ENCODE results near the gene GSG1. TPM values are rescaled to one million over a fixed set of nuclear protein-coding genes. Genes with fewer than 3 reads are reported as not detected.

GSG1 gene
- polyA plus RNA-seq, 3 donors: not detected

DNA sequence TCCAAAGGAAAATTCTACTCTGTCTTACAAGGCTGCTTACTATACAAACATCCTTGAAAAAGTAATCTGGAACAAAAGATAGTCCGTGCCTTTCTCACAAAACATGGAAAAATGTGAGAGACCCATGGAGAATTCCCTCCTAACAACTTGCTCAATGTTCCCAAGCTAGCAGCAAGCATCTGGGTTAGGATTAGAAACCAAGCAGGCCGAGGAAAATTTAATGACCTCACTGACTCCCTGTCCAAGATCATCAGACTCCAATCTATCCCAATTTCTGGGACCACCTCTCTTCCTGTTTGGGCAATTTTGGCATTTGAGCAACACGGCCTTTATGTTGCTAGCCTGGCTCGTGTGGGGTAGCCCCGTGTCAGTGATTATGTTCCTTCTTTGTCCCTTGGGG is 18.1 kb upstream of the GSG1 start:
- Histone ChIP-seq H3K79me2 (ENCODE audit: insufficient read depth, low read length) (no peaks in the 10 kb centered on the region), H3K27ac (ENCODE audit: low read depth in 1 of 2, low read length in 2 of 2) (no peak overlapping the region), H2AFZ (ENCODE audit: insufficient read depth, low read depth, low read length, poor library complexity, severe bottlenecking) (no peak overlapping the region), H3K9ac (ENCODE audit: insufficient read depth, low read length, poor library complexity, severe bottlenecking) (no peak overlapping the region), H3K4me2 (replicated peaks; ENCODE audit: extremely low read depth, low read length, poor library complexity, severe bottlenecking) (no peak overlapping the region), H3K9me3 (replicated peaks in 1 of 2; ENCODE audit: control insufficient read depth in 1 of 2, insufficient read depth in 1 of 2, low read length in 2 of 2) (no peaks in the 10 kb centered on the region), H3K4me1 (ENCODE audit: control insufficient read depth in 1 of 2, insufficient read depth in 2 of 2, low read length in 2 of 2) (no peaks in the 10 kb centered on the region), H3K27me3 (ENCODE audit: control insufficient read depth in 2 of 2, insufficient read depth in 2 of 2, low read length in 2 of 2) (no peaks in the 10 kb centered on the region), H3K36me3 (replicated peaks in 1 of 2; ENCODE audit: control insufficient read depth in 1 of 2, insufficient read depth in 2 of 2, low read length in 2 of 2) (no peaks in the 10 kb centered on the region), H3K4me3 (replicated peaks in 1 of 3; ENCODE audit: low read depth in 2 of 3, low read length in 3 of 3) (no peak overlapping the region), H4K20me1 (ENCODE audit: insufficient read depth, low read length) (no peaks in the 10 kb centered on the region)
- Mint-ChIP-seq H3K27ac (peak overlapping the region in 1 of 7 donors; percentile 67), H3K9me3 (no peaks in the 10 kb centered on the region), H3K27me3 (ENCODE audit: low read depth in 3 of 3) (peaks cover 0 to 1% (median 0%) of the 10 kb centered on the region in 3 donors), H3K36me3 (no peaks in the 10 kb centered on the region), H3K4me3 (no peak overlapping the region), H3K4me1 (peaks cover 4% of the 10 kb centered on the region)
- 89% methylated on average over 5 of the region's 5 CpGs for WGBS (ENCODE audit: insufficient coverage)
- DNase-seq: no peak
- TF ChIP-seq, protein P1, sequence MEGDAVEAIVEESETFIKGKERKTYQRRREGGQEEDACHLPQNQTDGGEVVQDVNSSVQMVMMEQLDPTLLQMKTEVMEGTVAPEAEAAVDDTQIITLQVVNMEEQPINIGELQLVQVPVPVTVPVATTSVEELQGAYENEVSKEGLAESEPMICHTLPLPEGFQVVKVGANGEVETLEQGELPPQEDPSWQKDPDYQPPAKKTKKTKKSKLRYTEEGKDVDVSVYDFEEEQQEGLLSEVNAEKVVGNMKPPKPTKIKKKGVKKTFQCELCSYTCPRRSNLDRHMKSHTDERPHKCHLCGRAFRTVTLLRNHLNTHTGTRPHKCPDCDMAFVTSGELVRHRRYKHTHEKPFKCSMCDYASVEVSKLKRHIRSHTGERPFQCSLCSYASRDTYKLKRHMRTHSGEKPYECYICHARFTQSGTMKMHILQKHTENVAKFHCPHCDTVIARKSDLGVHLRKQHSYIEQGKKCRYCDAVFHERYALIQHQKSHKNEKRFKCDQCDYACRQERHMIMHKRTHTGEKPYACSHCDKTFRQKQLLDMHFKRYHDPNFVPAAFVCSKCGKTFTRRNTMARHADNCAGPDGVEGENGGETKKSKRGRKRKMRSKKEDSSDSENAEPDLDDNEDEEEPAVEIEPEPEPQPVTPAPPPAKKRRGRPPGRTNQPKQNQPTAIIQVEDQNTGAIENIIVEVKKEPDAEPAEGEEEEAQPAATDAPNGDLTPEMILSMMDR (IDR thresholded peaks at IDR 0.05): no peak
- intact Hi-C loops (cut with micrococcal nuclease): no loop called here

DNA sequence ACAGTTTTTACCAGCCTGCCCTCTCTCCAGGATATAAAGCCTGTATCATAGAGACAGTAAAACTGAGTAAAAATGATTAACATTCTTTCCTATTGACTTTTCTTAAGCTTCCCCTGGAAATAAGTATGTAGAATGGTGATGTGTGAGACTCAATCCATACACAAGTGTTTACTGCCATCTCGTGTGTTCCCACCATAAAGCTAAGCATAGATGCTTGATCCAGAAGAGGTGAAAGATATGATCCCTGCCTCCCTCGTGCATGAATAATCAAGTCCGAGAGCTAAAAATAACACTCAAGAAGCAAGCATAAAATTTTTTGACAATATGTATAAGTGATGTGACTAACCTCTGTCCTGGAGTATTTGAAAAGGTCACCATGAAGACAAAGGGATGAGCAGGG is 16.9 kb upstream of the GSG1 start:
- no peak overlapping the region for H3K27ac ChIP-seq (ENCODE audit: low read depth in 1 of 2, low read length in 2 of 2)
- H4K20me1 ChIP-seq (ENCODE audit: insufficient read depth, low read length): no peaks in the 10 kb centered on the region
- H3K4me1 ChIP-seq (ENCODE audit: control insufficient read depth in 1 of 2, insufficient read depth in 2 of 2, low read length in 2 of 2): no peaks in the 10 kb centered on the region
- WGBS (ENCODE audit: insufficient coverage): no CpG with 5 or more reads among the region's 3 CpGs
- no peaks in the 10 kb centered on the region for H3K27me3 ChIP-seq (ENCODE audit: control insufficient read depth in 2 of 2, insufficient read depth in 2 of 2, low read length in 2 of 2)
- Mint-ChIP-seq H3K27ac (no peak overlapping the region), H3K36me3 (no peaks in the 10 kb centered on the region), H3K9me3 (no peaks in the 10 kb centered on the region), H3K4me3 (no peak overlapping the region), H3K27me3 (ENCODE audit: low read depth in 3 of 3) (peaks cover 0 to 1% (median 0%) of the 10 kb centered on the region in 3 donors), H3K4me1 (peaks cover 4% of the 10 kb centered on the region)
- intact Hi-C loops (cut with micrococcal nuclease): no loop called here
- H3K9me3 ChIP-seq (replicated peaks in 1 of 2; ENCODE audit: control insufficient read depth in 1 of 2, insufficient read depth in 1 of 2, low read length in 2 of 2): no peaks in the 10 kb centered on the region
- no peak overlapping the region for H3K4me3 ChIP-seq (replicated peaks in 1 of 3; ENCODE audit: low read depth in 2 of 3, low read length in 3 of 3)
- no peaks in the 10 kb centered on the region for H3K36me3 ChIP-seq (replicated peaks in 1 of 2; ENCODE audit: control insufficient read depth in 1 of 2, insufficient read depth in 2 of 2, low read length in 2 of 2)
- no peak overlapping the region for H3K4me2 ChIP-seq (replicated peaks; ENCODE audit: extremely low read depth, low read length, poor library complexity, severe bottlenecking)
- no peak overlapping the region for H3K9ac ChIP-seq (ENCODE audit: insufficient read depth, low read length, poor library complexity, severe bottlenecking)
- no peak overlapping the region for H2AFZ ChIP-seq (ENCODE audit: insufficient read depth, low read depth, low read length, poor library complexity, severe bottlenecking)
- TF ChIP-seq, protein P1 (IDR thresholded peaks at IDR 0.05): no peak
- DNase-seq: no peak
- H3K79me2 ChIP-seq (ENCODE audit: insufficient read depth, low read length): no peaks in the 10 kb centered on the region

All from CD14-positive monocyte (primary cell).